GM12878 (cell line): Measurements from ENCODE around the gene DOCK2.

Source experiments
- BCL11A ChIP-seq: IDR thresholded peaks from 2 replicates; pipeline ENCODE4 v1.6.1; 2011; ENCODE audit warnings: low read depth, low read length
- BRCA1 ChIP-seq: IDR thresholded peaks from 2 replicates; pipeline ENCODE4 v1.6.1; 2011; ENCODE audit warnings: low read depth, low read length, improper control_type of control experiment
- CTCF ChIP-seq, 3 experiments: IDR thresholded peaks in 2 of 3; conservative IDR thresholded peaks in 1 of 3; 2 replicates each; pipeline ENCODE4 v1.5.1; 2011; ENCODE audit warnings: low read depth in 3 of 3, low read length in 3 of 3, mild to moderate bottlenecking in 3 of 3, control low read depth in 2 of 3, moderate library complexity in 2 of 3, inconsistent platforms in 1 of 3, mixed read lengths in 1 of 3; ENCODE audit not compliant: control insufficient read depth in 2 of 3, insufficient read depth in 1 of 3; ENCODE audit errors: extremely low read depth in 1 of 3
- ELK1 ChIP-seq: IDR thresholded peaks from 2 replicates; pipeline ENCODE4 v1.6.1; 2012; ENCODE audit warnings: low read depth, low read length, improper control_type of control experiment
- FOXK2 ChIP-seq: fragments of 450-650 bp; IDR thresholded peaks from 2 replicates; pipeline ENCODE4 v1.6.1; 2017; ENCODE audit warnings: mild to moderate bottlenecking, moderate library complexity
- NFYB ChIP-seq: IDR thresholded peaks from 2 replicates; pipeline ENCODE4 v1.6.1; 2011; ENCODE audit warnings: low read depth, mild to moderate bottlenecking, low read length, improper control_type of control experiment, moderate library complexity; ENCODE audit not compliant: insufficient read depth
- NR2C2 ChIP-seq: IDR thresholded peaks from 2 replicates; pipeline ENCODE4 v1.6.1; 2011; ENCODE audit warnings: borderline replicate concordance, low read depth; ENCODE audit not compliant: control insufficient read depth, insufficient read length
- POLR2AphosphoS2 ChIP-seq: IDR thresholded peaks from 2 replicates; pipeline ENCODE4 v1.6.1; 2011; ENCODE audit warnings: low read depth, mild to moderate bottlenecking, low read length, improper control_type of control experiment, moderate library complexity
- ZNF274 ChIP-seq: IDR thresholded peaks from one replicate; pipeline ENCODE4 v1.8.0; 2011; ENCODE audit not compliant: insufficient read length, insufficient read depth
- ZZZ3 ChIP-seq: IDR thresholded peaks from 2 replicates; pipeline ENCODE4 v1.6.1; 2011; ENCODE audit warnings: low read depth; ENCODE audit not compliant: control insufficient read depth, insufficient read length

GRCh38 chr5:169874621-169875020, 237.5 kb downstream of the DOCK2 start:
- TF ChIP-seq BRCA1 = no peak
- no peak for TF ChIP-seq CTCF (IDR thresholded peaks at IDR 0.05 in 2 of 3, conservative IDR thresholded peaks at IDR 0.05 in 1 of 3; ENCODE audit: control insufficient read depth in 2 of 3, extremely low read depth in 1 of 3, insufficient read depth in 1 of 3, low read depth in 3 of 3, low read length in 3 of 3)
- no peak for TF ChIP-seq NFYB
- TF ChIP-seq FOXK2 = no peak
- TF ChIP-seq POLR2AphosphoS2 = no peak
- TF ChIP-seq ELK1 = no peak
- TF ChIP-seq NR2C2 = no peak
- no peak for TF ChIP-seq ZZZ3
- no peak for TF ChIP-seq ZNF274
- TF ChIP-seq BCL11A = no peak
